Activated CD4-positive, alpha-beta T cell treated with anti-CD3 and anti-CD28 coated beads for 4 hours (primary cell): ENCODE measurements around the gene SLC3A2.
"Not testable (repeated sequence)": the region's sequence is repeated elsewhere in the genome, so short reads cannot be mapped to it uniquely, and the experiment has no call there.

Experiments used
- DNase-seq, 2 donors: peaks; one replicate each; pipeline ENCODE4 v3.0.0-alpha.2; 2020

SLC3A2 gene

GRCh38 chr11:62931499-62932278, 51.0 kb downstream of the SLC3A2 start:
- no peak for DNase-seq

DNA sequence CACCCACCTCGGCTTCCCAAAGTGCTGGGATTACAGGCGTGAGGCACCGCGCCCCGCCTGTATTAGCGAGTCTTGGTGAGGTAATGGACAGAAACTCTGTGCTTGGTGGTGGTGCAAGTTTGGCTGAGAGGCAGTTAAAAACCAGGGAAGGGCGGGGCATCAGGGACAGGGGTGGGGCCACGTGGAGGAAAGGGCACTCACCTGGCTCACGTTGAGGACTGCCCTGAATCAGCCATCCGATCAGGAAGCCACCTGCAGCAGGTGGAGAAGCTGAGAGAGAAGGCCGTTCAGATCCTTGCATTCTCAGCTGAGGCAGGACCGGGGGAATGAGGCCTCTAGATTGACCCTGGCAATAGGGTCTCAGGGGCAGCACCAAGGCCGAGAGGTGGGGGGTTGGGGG, 52.6 kb downstream of the SLC3A2 start:
- no peak for DNase-seq

DNA sequence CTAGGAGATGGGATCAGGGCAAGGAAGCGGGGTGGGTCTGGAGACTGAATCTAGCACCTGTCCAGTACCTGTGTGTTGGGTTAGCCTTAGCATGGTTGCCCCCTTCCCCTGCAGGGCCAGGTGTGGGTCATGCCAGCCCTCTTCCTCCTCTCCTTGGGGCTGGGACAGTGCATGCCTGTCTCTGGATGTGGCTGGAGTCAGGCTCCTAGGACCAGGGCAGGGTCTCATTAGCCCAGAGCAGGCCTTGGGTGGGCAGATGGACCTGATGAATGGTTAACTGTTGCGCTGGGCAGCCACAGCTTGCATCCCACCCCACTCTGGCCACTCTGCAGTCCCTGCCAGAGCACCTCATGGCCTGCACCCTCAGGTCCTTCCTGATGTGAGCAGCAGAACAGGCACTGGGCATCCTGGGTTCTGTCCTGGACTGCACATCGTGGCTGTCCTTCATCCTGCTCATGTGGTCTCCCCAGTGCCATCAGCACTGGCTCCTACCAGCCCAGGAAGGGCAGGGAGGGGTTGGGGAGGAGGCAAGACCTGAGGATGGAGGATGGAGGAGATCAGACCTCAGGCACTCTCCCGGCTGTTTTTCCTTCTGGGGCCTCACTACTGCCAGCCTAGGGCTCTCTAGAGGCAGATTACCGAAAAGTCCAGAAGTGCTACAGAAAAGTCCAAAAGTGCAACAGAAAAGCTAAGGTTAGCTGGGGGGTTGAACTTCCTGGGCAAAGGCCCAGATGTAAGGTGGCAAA, 53.2 kb downstream of the SLC3A2 start:
- DNase-seq = no peak

- DNase-seq = no peak
Observed at GRCh38 chr11:62934496-62934785, 53.7 kb downstream of the SLC3A2 start.

GRCh38 chr11:62937528-62937927, 56.8 kb downstream of the SLC3A2 start:
- DNase-seq = not testable (repeated sequence)
